HG02571 (cell line): ENCODE results near the gene CCDC102B.
A peak's percentile ranks its signal among the peaks of the same experiment; 100 is the strongest.
"Not testable (repeated sequence)": the region's sequence is repeated elsewhere in the genome, so short reads cannot be mapped to it uniquely, and the experiment has no call there.

ENCODE experiments used
- ATAC-seq: cut with Tn5 transposase; IDR thresholded peaks from one replicate; pipeline ENCODE4 v1.9.1; 2021; ENCODE audit warnings: mild to moderate bottlenecking, moderate library complexity; ENCODE audit not compliant: unreplicated experiment

CCDC102B gene

GRCh38 chr18:68893354-68893753 lies 95.5 kb downstream of the CCDC102B start:
- ATAC-seq: no peak

- no peak for ATAC-seq
Observed at GRCh38 chr18:68897286-68897685, 99.4 kb downstream of the CCDC102B start.

DNA sequence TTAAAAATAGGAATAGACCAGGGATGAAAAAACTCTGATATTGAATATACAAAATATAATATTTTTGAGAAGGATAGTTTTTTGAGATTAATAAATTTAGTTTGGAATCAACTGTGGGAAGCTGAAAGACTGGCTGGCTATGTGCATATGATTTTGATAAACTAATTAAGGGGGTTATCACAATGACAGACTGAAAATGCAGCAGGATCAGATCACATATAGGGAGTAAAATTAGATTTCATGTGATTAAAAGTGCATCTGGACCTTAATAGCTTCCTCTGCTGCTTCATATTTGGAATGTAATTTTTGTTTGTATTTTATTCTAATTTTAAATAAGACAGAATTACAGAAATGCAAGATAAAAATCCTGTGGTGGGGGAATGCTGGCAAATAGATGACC lies 111.7 kb downstream of the CCDC102B start:
- no peak for ATAC-seq

GRCh38 chr18:68915061-68915460 lies 117.2 kb downstream of the CCDC102B start:
- no peak for ATAC-seq

GRCh38 chr18:68916734-68917133 lies 118.9 kb downstream of the CCDC102B start:
- ATAC-seq: no peak

DNA sequence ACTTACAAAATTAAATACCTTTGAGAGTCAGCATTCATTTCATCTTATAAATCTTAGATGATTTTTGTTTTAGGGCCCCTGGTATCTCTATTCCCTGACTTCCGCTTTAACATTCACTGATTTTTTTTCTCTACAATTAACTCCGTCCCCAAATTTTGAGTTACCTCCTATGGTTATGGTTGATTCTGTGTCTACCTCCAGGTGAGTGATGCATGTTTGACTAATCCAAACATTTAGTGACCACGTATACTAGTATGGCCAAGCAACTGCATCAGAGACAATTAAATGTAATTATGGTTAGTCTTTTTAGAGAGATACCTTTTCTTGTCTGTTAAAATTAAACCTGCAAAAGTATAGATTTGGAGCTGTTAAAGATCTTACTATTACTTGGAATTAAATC lies 120.3 kb downstream of the CCDC102B start:
- ATAC-seq: no peak

- no peak for ATAC-seq
Observed at GRCh38 chr18:68919900-68920299, 122.0 kb downstream of the CCDC102B start.

DNA sequence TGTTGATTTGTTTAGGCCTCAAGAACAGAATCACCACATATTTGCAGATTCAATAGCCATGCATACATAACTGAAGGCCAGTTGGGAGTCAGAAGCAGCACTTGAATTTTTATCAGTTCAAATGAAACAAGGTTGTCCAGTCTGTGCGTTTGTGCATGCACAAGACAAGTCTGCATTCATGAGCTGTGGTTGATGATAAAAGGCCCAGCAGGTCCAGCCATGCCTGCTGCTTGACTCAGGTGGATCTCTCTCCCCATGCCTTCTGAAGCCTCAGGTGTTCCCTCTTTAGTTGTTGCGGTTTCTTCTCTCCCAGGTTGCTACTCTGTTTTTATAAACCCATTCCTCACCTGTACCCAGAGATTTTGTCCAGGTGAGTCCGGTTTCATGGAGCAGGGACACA lies 124.5 kb downstream of the CCDC102B start:
- ATAC-seq: no peak

DNA sequence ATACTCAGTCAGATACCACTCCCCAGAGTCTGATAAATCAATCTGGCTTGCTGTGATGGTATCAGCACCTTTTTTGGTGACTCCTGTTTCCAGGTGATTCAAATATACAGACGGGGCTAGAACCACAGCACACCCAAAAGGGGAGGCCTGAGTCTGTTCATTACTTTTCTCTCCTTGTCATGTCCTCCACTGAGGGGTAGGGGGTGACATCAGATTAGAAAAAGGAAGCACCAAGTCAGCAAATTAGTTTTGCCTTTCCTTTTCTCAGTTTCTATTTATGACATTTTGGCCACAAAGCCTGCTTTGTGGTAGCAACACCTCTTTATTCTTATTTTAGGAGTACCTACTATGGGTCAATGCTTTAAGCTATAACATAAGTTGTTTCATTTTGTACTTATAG lies 127.4 kb downstream of the CCDC102B start:
- ATAC-seq: peak; percentile 69

DNA sequence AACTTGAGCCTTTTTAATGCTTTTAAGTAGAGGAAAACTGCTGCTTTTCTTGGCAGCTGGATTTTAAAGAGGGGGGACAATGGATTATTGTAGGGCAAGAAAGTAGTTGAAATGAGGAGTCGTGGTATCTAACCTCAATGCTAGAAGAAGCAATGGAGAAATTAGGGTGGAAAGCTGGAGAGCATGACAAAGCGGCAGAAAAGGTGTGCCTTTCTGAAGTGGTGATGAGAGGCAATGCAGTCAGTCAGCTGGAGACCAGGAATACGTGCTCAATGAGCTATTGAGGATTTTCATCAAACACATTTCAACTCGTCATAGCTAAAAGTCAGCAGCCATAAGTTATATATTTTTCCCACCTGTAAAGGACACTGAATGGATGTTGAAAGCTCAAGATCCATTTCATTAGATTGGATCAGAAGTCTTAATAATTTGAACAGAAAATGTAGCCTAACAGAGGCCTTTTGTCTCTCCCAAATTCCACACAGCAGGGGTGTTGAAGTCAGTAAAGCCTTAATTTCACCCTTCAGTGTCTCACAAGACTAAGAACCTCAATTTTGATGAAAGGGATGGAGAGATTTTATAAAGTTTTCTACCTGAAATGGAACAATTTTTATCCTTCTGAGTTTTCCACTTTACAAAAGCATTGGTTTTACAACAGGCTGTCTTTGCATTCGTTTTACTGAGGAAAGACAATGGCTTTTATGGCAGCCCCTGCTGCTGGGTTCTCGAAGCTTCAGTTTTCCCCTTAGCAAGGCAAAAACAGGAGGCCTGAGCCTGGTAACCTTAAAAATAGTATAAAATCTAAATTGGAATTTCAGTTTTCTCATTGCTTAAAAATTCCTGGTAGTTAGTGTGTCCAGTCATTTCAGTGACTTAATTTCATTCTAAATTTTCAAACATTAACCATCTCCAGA lies 131.1 kb downstream of the CCDC102B start:
- no peak for ATAC-seq

DNA sequence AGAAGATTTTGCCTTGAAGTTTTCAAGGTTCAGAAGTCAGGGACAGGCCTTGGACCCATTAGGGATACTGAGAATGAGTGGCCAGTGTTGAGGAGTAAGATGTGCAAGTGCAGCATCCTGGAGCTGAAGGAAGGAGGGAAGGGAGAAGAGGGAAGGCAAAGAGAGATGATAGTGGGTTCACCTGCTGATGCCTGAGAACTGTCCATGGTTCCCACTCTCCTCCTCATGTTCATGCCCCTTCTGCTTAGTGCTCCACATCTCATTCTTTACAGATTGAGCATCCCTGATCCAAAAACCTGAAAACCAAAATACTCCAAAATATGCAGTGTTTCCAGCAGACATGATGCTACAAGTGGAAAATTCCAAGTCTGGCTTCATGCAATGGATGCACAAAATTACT lies 137.8 kb downstream of the CCDC102B start:
- ATAC-seq: no peak

- no peak for ATAC-seq
Observed at GRCh38 chr18:68937029-68937599, 139.2 kb downstream of the CCDC102B start.

GRCh38 chr18:68940039-68940438 lies 142.2 kb downstream of the CCDC102B start:
- ATAC-seq: no peak

DNA sequence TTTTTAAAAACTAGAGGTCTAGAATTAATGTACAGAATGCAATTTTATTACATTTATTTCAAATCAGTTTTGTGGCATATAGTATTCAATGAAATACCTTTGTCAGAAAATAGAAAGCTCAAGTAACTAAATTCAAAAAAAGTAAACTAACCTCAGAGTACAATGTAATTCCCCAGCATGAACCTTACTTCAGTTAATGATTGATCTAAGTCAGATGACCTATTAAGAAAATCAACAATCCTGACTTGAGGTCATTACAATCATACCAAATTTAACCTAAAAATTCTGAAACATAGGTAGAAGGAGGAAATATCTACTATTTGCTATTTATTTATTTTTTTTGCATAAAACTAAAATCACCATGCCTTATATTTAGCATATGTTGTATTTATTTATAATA lies 142.9 kb downstream of the CCDC102B start:
- ATAC-seq: no peak

DNA sequence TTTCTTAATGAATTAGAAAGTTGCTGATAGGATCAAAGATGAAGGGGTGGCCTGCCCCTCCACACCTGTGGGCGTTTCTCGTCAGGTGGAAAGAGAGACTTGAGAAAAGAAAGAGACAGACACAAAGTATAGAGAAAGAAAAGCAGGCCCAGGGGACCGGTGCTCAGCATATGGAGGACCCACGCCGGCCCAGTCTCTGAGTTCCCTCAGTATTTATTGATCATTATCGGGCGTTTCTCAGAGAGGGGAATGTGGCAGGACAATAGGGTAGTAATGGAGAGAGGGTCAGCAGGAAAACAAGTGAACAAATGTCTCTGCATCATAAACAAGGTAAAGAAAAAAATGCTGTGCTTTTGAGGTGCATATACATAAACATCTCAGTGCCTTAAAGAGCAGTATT lies 144.3 kb downstream of the CCDC102B start:
- no peak for ATAC-seq

GRCh38 chr18:68943861-68944260 lies 146.0 kb downstream of the CCDC102B start:
- not testable (repeated sequence) for ATAC-seq

- ATAC-seq: no peak
Observed at GRCh38 chr18:68944330-68944729, 146.4 kb downstream of the CCDC102B start.

DNA sequence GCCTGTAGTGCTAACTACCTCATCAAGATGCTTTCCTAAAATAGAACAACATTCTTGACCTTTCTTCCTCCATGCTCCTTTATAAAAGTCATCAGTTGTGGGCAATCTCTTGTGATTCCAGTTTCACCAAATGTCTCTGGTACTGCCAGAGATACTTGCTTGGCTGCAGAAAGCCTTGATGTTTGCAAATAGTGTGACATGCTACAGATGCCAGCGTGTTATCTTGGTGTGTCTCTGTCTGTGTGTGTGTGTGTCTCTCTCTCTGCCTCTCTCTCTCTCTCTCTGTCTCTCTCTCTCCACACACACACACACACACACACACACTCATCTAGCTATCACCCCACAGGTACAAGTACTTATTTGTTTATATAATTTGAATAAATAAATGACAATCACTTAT lies 146.9 kb downstream of the CCDC102B start:
- no peak for ATAC-seq

DNA sequence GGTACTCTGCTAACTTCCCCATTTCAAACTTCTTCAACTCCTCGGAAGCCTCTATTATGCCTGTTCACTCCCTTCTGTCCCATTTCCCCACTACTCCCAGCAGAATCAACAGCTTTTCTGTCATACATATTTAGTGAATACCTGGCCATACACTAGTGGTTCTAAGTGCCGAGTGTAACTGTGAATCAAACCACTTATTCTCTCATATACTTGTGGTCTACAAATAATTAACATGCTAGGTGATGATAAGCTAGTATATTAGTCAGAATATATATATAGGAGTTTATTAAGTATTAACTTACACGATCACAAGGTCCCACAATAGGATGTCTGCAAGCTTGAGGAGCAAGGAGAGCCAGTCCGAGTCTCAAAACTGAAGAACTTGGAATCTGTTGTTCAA lies 150.7 kb downstream of the CCDC102B start:
- no peak for ATAC-seq

- ATAC-seq: no peak
Observed at GRCh38 chr18:68954738-68955137, 156.9 kb downstream of the CCDC102B start.

DNA sequence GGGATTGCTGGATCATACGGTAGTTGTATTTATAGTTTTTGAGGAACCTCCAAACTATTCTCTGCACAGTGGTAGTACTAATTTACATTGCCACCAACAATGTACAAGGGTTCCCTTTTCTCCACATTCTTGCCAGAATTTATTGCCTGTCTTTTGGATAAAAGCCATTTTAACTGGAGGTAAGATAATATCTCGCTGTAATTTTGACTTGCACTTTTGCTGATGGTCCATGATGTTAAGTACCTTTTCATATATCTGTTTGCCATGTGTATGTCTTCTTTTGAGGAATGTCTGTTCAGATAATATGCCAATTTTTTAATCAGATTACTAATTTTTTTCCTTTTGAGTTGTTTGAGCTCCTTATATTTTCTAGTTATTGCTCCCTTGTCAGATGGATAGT lies 158.8 kb downstream of the CCDC102B start:
- ATAC-seq: no peak

DNA sequence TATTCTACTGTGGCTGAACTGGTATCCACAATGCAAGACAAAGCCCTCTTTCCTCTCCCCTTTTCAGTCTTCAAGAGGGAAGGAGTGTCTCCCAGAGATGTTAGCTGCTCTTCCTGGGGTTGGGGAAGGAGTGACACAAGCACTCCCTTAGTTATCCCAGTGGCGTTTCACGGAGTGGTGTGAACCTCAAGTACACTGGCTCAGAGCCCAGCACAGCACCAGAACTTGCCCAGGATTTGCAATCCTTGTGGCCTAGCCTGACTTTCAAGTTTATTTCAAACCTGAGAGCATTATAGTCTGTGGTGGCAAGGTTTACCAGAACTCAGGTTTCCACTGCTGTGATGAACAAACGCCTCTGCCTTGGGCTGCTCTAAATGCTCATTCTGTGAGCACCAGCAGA lies 162.5 kb downstream of the CCDC102B start:
- ATAC-seq: no peak
